HAP-1 (cell line): ENCODE data around the gene PEDS1.
"Not testable (repeated sequence)": the region's sequence is repeated elsewhere in the genome, so short reads cannot be mapped to it uniquely, and the experiment has no call there.

Experiments used
- DNase-seq, 2 experiments: peaks; one replicate each; pipeline ENCODE4 v3.0.0-alpha.2; 2016 to 2020; ENCODE audit warnings: low spot score in 2 of 2
- H3K27me3 ChIP-seq: fragments of 250-450 bp; sonication (Bioruptor Pico); 2 replicates; pipeline ENCODE4 v1.5.1; 2020; ENCODE audit warnings: low read depth, mild to moderate bottlenecking, moderate library complexity
- H3K36me3 ChIP-seq: fragments of 250-450 bp; sonication (Bioruptor Pico); replicated peaks from 2 replicates; pipeline ENCODE4 v1.5.1; 2020; ENCODE audit warnings: mild to moderate bottlenecking
- H3K4me1 ChIP-seq: fragments of 250-450 bp; sonication (Bioruptor Pico); 2 replicates; pipeline ENCODE4 v1.5.1; 2020; ENCODE audit warnings: mild to moderate bottlenecking
- H3K4me3 ChIP-seq: fragments of 250-450 bp; sonication (Bioruptor Pico); 2 replicates; pipeline ENCODE4 v1.5.1; 2020; ENCODE audit warnings: mild to moderate bottlenecking, moderate library complexity
- H3K9me3 ChIP-seq: fragments of 250-450 bp; sonication (Bioruptor Pico); 2 replicates; pipeline ENCODE4 v1.5.1; 2020; ENCODE audit warnings: mild to moderate bottlenecking, moderate library complexity
- in situ Hi-C: fragments of 300-500 bp; cut with MboI; formaldehyde crosslinking; loops from 3 replicates; pipeline ENCODE4 v1.14.3; 2020; ENCODE audit warnings: low sequenced_read_pairs, inconsistent platforms, mixed read lengths

PEDS1 gene

DNA sequence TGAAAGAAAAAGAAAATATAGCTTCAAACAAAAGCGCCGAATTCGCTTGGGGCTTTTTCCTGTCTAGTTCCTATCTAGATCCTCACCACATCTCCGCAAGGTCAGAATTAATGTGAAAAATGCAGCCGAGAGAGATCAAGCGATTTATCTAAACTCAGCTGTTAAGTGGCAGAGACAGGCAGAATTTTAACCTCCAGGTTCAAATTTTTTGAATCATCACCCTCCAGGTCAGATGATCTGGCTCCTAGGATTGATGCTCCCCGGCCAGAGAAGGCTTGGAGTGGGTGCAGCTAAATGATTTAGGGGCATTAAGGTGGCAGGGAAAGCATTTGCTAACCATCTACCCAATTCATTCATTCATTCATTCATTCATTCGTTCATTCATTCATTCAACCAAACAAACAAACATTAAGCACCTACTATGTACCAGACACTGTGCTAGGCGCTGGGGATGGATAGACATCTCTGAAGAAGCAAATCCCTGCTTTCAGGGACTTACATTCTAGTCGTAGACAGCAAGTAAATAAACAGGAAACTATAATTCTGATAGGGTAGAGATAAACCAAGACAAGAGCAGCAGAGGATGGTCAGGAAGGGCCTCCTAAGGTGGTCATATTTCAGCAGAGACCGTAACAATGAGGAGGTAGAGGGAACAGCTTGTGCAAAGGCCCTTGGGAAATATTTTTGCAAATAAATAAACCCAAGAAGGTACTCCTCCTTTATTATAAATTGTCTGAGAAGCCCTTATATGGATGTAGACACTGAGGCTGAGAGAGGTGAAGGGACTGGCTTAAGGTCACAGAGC lies 39.9 kb downstream of the PEDS1 start:
- Histone ChIP-seq H3K36me3 (peaks cover 6% of the 10 kb centered on the region), H3K4me1 (peaks cover 34% of the 10 kb centered on the region), H3K9me3 (no peaks in the 10 kb centered on the region), H3K4me3 (peak overlapping the region; percentile 86), H3K27me3 (no peaks in the 10 kb centered on the region)
- in situ Hi-C loops: no loop called here
- no peak for DNase-seq

DNA sequence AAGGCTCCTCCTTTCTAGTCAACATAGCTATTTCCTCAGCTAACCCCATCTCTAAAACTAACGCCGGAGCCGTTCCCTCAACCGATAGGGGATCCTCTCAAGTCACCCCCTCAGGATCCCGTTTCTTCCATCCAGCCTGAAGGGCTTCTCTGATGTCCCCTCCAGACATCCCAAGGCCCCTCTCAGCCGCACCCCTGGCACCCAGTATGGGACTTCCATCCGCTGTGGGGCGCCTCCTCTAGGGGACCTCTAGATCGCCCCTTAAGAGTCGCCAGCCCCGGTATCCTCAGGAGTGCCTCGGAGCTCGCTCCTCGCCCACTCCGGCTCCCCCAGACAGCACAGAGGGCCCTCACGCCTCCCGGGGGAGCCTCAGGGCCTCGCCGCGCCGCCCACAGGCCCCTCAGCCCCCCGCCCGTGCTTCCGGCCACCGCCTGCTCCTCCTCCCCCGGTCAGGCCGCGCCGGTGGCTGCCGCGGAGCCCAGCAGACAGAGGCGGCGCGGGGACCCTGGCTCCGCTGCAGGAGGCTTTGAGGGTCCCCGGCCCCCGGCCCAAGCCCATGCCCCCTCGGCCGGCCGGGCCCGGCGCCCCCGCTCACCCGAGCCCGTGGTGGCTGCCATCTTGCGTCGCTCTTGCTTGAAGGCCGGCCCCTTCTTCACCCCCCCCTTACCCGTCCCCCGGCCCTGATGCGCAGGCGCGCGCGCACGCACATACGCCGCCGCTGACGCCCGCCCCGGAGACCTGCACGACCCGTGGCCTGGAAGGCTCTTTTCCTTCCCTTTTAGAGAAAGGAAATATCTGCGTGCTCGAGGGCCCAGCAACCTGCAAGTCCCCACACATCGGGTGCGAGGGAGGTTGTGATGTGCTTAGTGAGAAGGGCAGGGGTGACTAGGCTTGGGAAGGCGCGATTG lies 40.8 kb downstream of the PEDS1 start, which contains the start of gene UBE2V1:
Gene UBE2V1 (minus strand): TSS at position 639 of the 908 bp plus-strand sequence. CDS start 22 bp downstream, at position 617.
- in situ Hi-C loops: no loop called here
- H3K4me1 ChIP-seq: peaks cover 37% of the 10 kb centered on the region

DNA sequence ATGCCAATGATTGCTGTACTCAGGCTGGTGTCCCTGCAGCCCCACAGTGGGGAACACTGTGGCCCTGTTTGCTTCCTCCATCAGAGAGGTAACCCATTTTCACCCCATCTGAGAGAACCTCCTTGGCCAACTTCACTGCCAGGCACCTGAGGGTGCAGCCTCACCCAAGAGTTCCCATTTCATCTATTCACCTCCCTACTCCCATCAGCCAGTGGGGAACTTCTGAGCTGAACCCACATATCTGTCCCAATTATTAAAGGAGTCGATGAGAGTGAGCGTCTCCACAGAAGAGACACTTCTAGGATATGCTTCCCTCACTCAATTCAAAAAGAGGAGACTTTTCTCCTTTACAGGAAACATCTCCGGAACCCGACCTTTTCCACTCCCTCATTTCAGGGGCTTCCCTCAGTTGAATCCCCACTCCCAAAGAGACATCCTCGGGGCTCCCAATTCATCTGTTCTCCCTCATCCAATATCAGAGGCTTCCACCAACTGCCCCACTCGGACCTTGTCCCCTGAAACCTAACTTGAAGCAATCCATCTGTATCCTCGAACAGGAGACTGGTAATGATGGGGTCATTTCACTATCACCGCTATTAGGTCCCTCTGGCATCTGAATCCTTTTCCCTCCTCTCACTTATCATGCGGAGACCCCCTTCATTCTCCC lies 41.6 kb downstream of the PEDS1 start:
- H3K27me3 ChIP-seq: no peaks in the 10 kb centered on the region
- peaks cover 37% of the 10 kb centered on the region for H3K4me1 ChIP-seq
- H3K4me3 ChIP-seq: peak overlapping the region; percentile 86
- H3K36me3 ChIP-seq: peaks cover 8% of the 10 kb centered on the region
- no peak for DNase-seq
- in situ Hi-C loops: no loop called here
- H3K9me3 ChIP-seq: no peaks in the 10 kb centered on the region

More for the DNA sequence above, 40.8 kb downstream of the PEDS1 start, which contains the start of gene UBE2V1:
- H3K27me3 ChIP-seq: no peaks in the 10 kb centered on the region
- H3K36me3 ChIP-seq: peaks cover 8% of the 10 kb centered on the region
- no peaks in the 10 kb centered on the region for H3K9me3 ChIP-seq
- DNase-seq: peak; percentile 77 to 92
- peak within 1 kb of the TSS; percentile 86 for H3K4me3 ChIP-seq

DNA sequence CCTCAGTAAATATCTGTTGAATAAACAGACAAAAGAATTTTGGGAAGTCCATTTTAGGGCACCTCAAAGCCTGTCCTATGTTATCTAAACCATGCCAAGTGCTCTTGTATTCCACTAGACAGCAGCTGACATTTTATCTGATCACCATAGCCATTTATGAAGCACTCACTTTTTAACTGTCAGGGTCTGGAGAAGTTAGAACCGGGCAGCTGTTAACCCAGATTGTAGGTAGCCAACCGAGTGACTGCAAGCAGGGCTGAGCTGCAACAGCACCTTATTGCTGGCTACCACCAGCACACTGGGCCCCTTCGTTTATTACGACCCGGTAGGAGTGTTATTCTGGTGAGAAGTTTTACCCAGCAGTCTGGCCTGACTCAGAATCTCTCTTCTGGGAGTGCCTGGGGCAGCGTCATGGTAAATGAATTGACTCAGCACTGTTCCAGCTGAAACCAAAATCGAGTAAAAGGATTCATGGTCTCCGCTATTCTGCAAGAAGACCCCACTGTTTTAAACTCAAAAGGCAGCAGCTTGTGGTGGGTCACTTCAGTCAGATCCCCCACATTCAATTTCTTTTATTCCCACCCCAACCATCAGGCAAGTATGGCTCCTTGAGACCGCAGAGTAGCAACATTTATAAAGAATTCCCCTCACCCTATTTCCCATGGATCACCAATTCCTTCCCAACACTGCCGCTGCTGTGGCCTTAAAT lies 42.2 kb downstream of the PEDS1 start:
- DNase-seq: no peak
- Histone ChIP-seq H3K4me3 (peak overlapping the region; percentile 86), H3K36me3 (peaks cover 8% of the 10 kb centered on the region), H3K9me3 (no peaks in the 10 kb centered on the region), H3K27me3 (no peaks in the 10 kb centered on the region), H3K4me1 (peaks cover 36% of the 10 kb centered on the region)
- in situ Hi-C loops: no loop called here

DNA sequence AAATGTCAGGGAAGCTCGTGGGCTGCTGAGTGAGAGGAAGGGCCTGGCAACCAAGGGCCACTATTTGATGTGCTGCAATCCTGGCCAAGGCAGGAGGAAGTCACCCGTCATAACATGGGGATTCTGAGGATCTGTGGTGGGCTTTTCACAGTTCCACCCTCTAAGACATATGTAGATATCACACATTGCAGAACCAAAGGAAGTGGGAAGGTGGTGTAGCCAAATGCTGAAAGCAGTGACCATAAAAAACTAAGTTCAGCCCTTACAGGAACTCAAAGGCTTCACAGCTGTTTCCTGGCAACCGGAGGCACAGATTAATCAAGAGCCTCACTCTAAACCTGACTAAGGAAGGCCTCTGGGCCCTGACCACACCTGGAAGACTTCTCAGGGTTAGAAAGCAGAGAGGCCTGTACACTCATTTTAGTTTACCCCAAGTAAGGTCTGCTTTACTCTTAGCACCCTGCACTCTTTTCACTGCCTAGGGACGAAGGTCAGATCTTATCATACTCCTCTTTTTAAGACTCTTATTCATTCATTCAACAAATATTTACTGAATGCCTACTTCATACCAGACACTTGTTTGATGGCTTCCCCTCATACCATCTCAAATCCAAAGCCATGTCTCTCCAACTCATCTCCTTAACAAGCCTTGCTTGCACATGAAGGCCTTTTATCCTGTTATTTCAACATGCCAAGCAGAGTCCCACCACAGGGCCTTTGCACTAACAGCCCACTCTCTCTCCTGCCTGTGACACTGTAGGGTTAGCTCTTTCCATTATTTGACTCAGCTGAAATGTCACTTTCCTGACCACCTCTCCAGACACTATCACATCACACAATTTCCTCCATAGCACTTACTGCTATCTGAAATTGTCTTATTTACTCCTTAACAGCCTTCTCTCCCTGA lies 43.1 kb downstream of the PEDS1 start:
- in situ Hi-C loops: no loop called here
- DNase-seq: no peak
- H3K27me3 ChIP-seq: no peaks in the 10 kb centered on the region
- peaks cover 33% of the 10 kb centered on the region for H3K4me1 ChIP-seq
- H3K4me3 ChIP-seq: no peak overlapping the region
- H3K9me3 ChIP-seq: no peaks in the 10 kb centered on the region
- H3K36me3 ChIP-seq: peaks cover 8% of the 10 kb centered on the region

DNA sequence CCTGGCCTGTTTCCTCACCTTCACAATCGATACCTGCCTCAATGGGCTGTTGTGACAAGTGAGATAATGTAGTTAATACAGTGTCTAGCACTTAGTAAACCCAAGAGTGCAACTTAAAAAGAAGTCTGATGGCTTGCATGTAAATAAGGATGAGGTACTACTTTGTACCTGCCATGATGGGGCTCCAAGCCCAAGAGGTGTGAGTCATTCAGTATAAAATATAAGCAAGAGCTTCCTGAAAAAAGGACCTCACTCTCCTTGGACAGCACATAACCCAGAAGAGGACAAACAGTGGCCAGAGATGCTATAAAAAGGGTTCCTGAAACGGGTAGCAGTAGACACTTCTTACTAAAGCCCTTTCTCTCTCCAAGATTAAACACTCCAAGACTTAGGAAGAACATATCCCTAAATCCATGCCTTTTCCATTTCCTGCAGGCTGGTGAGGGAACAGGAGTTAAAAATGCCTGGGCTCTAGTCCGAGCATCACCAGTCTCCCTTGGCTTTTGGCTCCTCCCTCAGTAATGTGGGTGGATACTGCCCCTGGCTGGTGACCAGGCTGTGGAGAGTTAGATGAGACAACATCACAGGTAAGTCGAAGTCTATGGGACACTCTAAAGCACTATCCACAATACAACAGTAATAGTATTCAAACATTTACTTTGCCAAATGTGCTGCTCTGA lies 44.8 kb downstream of the PEDS1 start:
- Histone ChIP-seq H3K36me3 (peaks cover 8% of the 10 kb centered on the region), H3K4me1 (peaks cover 25% of the 10 kb centered on the region), H3K9me3 (no peaks in the 10 kb centered on the region), H3K4me3 (no peak overlapping the region), H3K27me3 (no peaks in the 10 kb centered on the region)
- DNase-seq: no peak
- in situ Hi-C loops: no loop called here

DNA sequence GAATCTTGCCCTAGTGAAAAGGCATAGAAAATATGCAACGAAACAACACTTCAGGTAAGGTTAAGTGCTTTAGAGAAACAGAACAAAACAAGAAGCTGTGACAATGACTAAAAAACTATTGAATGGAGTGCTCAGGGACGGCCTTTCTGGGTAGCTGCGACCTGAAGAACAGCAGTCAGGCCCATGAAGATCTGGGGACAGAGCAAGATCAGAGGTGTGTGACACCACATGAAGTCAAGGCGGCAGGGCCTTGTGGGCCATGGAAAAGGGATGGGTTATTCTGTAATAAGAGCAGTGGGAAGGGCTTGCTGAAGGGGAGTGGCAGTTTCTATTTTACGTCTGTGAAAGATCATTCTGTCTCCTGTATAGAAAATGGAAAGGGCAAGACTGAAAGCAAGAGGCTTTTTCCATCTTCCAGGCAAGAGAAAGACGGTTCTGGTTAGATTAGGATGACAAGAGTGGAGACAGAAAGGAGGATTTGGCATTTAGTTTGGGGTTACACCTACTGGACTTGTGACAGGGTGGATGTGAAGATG lies 45.7 kb downstream of the PEDS1 start:
- Histone ChIP-seq H3K4me1 (peaks cover 20% of the 10 kb centered on the region), H3K36me3 (peaks cover 9% of the 10 kb centered on the region)
- in situ Hi-C loops: no loop called here

DNA sequence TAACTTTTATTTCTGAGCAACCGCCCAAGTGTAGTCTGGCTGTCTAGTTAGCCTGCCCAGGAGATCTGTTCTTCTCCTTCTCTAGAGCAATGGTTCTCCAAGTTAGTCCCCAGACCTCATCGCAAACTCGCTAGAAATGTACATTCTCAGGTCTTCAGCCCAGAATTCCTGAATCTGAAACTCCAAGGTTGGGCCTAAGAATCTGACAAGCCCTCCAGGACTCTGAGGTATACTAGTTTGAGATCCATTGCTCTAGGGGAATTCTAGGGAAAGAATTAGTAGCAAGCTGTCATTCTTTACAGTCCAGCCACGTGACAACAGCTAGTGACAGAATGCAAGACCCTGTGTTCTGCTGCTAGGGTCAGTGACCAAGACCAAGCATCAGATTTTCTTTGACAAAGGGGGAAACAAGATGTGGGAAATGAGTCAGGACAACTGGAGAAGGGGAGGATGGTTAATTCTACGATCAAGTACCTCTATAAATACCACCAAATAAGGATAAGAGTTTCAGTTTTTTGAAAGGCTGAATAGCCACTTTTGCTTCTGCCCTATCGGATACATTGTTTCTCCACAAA lies 46.4 kb downstream of the PEDS1 start:
- in situ Hi-C loops: no loop called here
- H3K36me3 ChIP-seq: peaks cover 10% of the 10 kb centered on the region; the same call in 1 of the 2 replicates
- H3K4me1 ChIP-seq: peaks cover 20% of the 10 kb centered on the region
- no peaks in the 10 kb centered on the region for H3K27me3 ChIP-seq
- H3K4me3 ChIP-seq: no peak overlapping the region
- no peak for DNase-seq
- H3K9me3 ChIP-seq: no peaks in the 10 kb centered on the region

More for the DNA sequence above, 45.7 kb downstream of the PEDS1 start:
- no peaks in the 10 kb centered on the region for H3K9me3 ChIP-seq
- DNase-seq: no peak
- no peaks in the 10 kb centered on the region for H3K27me3 ChIP-seq
- no peak overlapping the region for H3K4me3 ChIP-seq

DNA sequence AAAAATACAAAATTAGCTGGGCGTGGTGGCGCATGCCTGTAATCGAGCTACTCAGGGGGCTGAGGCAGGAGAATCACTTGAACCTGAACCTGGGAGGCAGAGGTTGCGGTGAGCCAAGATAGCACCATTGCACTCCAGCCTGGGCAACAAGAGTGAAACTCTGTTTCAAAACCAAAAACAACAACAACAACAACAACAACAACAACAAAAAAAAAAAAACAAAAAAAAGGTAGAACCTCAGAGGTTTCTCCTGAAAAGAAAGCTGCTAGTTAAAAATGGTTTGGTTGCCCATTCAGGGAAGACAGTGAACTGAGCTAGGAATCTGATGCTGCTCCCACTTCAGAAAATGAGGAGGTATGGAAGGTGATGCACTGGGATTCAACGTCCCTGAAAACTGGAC lies 46.9 kb downstream of the PEDS1 start:
- H3K9me3 ChIP-seq, H3K4me3 ChIP-seq, H3K36me3 ChIP-seq, H3K27me3 ChIP-seq, in situ Hi-C loops, DNase-seq: not testable (repeated sequence)
- peaks cover 19% of the 10 kb centered on the region for H3K4me1 ChIP-seq
